SK-N-SH treated with all-trans-retinoic acid at 6 μM for 48 hours (cell line): ENCODE results near the gene ZC3H14.

ENCODE experiments used
- ATAC-seq: fragments of 200-7000 bp; cut with Tn5 transposase; 3 replicates; pipeline ENCODE4 v1.9.1; 2020; ENCODE audit warnings: mild to moderate bottlenecking, moderate library complexity
- ARNTL ChIP-seq: fragments of 450-650 bp; formaldehyde crosslinking; IDR thresholded peaks from 2 replicates; pipeline ENCODE4 v1.5.0; 2020; ENCODE audit warnings: low read depth, mild to moderate bottlenecking, moderate library complexity, borderline replicate concordance
- BACH2 ChIP-seq: fragments of 250-450 bp; sonication (Bioruptor Pico); IDR thresholded peaks from 2 replicates; pipeline ENCODE4 v1.9.0; 2021; ENCODE audit warnings: mild to moderate bottlenecking, borderline replicate concordance
- CREB5 ChIP-seq: fragments of 250-450 bp; sonication (Bioruptor Pico); IDR thresholded peaks from 2 replicates; pipeline ENCODE4 v1.5.1; 2020; ENCODE audit warnings: low read depth, mild to moderate bottlenecking, moderate library complexity
- CSDC2 ChIP-seq: fragments of 250-450 bp; sonication (Bioruptor Pico); IDR thresholded peaks from 2 replicates; pipeline ENCODE4 v1.5.0; 2020; ENCODE audit warnings: mild to moderate bottlenecking, moderate library complexity
- CSRNP3 ChIP-seq: fragments of 250-450 bp; sonication (Bioruptor Pico); IDR thresholded peaks from 2 replicates; pipeline ENCODE4 v1.5.1; 2021; ENCODE audit warnings: mild to moderate bottlenecking, moderate library complexity
- GLIS3 ChIP-seq: fragments of 250-450 bp; sonication (Bioruptor Pico); IDR thresholded peaks from 2 replicates; pipeline ENCODE4 v1.5.0; 2020; ENCODE audit warnings: mild to moderate bottlenecking, moderate library complexity
- ISL1 ChIP-seq: fragments of 250-450 bp; sonication (Bioruptor Pico); IDR thresholded peaks from 2 replicates; pipeline ENCODE4 v2.1.2; 2022; ENCODE audit warnings: mild to moderate bottlenecking, moderate library complexity
- OSR1 ChIP-seq: fragments of 250-450 bp; sonication (Bioruptor Pico); IDR thresholded peaks from 2 replicates; pipeline ENCODE4 v1.8.0; 2022; ENCODE audit warnings: moderate library complexity, mild to moderate bottlenecking, inconsistent platforms
- PATZ1 ChIP-seq: fragments of 250-450 bp; sonication (Bioruptor Pico); IDR thresholded peaks from 2 replicates; pipeline ENCODE4 v1.8.0; 2020; ENCODE audit warnings: mild to moderate bottlenecking, moderate library complexity, borderline replicate concordance
- POU6F1 ChIP-seq: fragments of 250-450 bp; sonication (Bioruptor Pico); IDR thresholded peaks from 2 replicates; pipeline ENCODE4 v1.8.0; 2021; ENCODE audit warnings: low read depth, mild to moderate bottlenecking, moderate library complexity, borderline replicate concordance
- PPARA ChIP-seq: fragments of 250-450 bp; sonication (Bioruptor Pico); IDR thresholded peaks from 2 replicates; pipeline ENCODE4 v1.5.0; 2020; ENCODE audit warnings: mild to moderate bottlenecking, borderline replicate concordance
- RARB ChIP-seq: fragments of 250-450 bp; sonication (Bioruptor Pico); IDR thresholded peaks from 2 replicates; pipeline ENCODE4 v1.8.0; 2021; ENCODE audit warnings: mild to moderate bottlenecking, moderate library complexity
- SNAI2 ChIP-seq: fragments of 250-450 bp; sonication (Bioruptor Pico); IDR thresholded peaks from 2 replicates; pipeline ENCODE4 v1.5.0; 2020; ENCODE audit warnings: mild to moderate bottlenecking, moderate library complexity
- TCF4 ChIP-seq: fragments of 250-450 bp; sonication (Bioruptor Pico); IDR thresholded peaks from 2 replicates; pipeline ENCODE4 v1.8.0; 2021; ENCODE audit warnings: mild to moderate bottlenecking, moderate library complexity, borderline replicate concordance
- TOX ChIP-seq: fragments of 250-450 bp; sonication (Bioruptor Pico); IDR thresholded peaks from 2 replicates; pipeline ENCODE4 v1.8.0; 2021; ENCODE audit warnings: mild to moderate bottlenecking, moderate library complexity, borderline replicate concordance
- TSHZ2 ChIP-seq: fragments of 250-450 bp; sonication (Bioruptor Pico); IDR thresholded peaks from 2 replicates; pipeline ENCODE4 v1.5.0; 2020; ENCODE audit warnings: mild to moderate bottlenecking, moderate library complexity
- ZC3H10 ChIP-seq: fragments of 250-450 bp; sonication (Bioruptor Pico); IDR thresholded peaks from 2 replicates; pipeline ENCODE4 v1.5.1; 2021; ENCODE audit warnings: mild to moderate bottlenecking, moderate library complexity
- ZFP3 ChIP-seq: fragments of 250-450 bp; sonication (Bioruptor Pico); IDR thresholded peaks from 2 replicates; pipeline ENCODE4 v1.5.0; 2020; ENCODE audit warnings: mild to moderate bottlenecking, moderate library complexity
- ZFP30 ChIP-seq: fragments of 450-650 bp; formaldehyde crosslinking; IDR thresholded peaks from 2 replicates; pipeline ENCODE4 v1.5.0; 2022; ENCODE audit warnings: mild to moderate bottlenecking, moderate library complexity
- ZNF8 ChIP-seq: fragments of 450-650 bp; formaldehyde crosslinking; IDR thresholded peaks from 2 replicates; pipeline ENCODE4 v1.5.0; 2020; ENCODE audit warnings: mild to moderate bottlenecking, moderate library complexity

Gene ZC3H14

GRCh38 chr14:88552876-88553275 lies 10.0 kb upstream of the ZC3H14 start:
- TF ChIP-seq OSR1 (no peak), CREB5 (CRISPR knock-in tag) (no peak), TCF4 (no peak), GLIS3 (CRISPR knock-in tag) (no peak), RARB (CRISPR knock-in tag) (no peak), CSRNP3 (CRISPR knock-in tag) (no peak), PATZ1 (CRISPR knock-in tag) (no peak)
- TF ChIP-seq, all 23 proteins: peak for 0
- ATAC-seq, result no peak

- no peak for TF ChIP-seq RARB (CRISPR knock-in tag)
- no peak for TF ChIP-seq ZFP3 (CRISPR knock-in tag)
- TF ChIP-seq TOX (CRISPR knock-in tag), result no peak
- TF ChIP-seq SNAI2, result no peak
- no peak for TF ChIP-seq TSHZ2
- TF ChIP-seq TCF4, result no peak
- TF ChIP-seq ARNTL, result no peak
- TF ChIP-seq PPARA, result no peak
- TF ChIP-seq BACH2 (CRISPR knock-in tag), result no peak
- TF ChIP-seq CREB5 (CRISPR knock-in tag), result no peak
- no peak for TF ChIP-seq POU6F1 (CRISPR knock-in tag)
- no peak for TF ChIP-seq ZC3H10
- no peak for TF ChIP-seq GLIS3 (CRISPR knock-in tag)
- TF ChIP-seq ZNF8 (CRISPR knock-in tag), result no peak
- no peak for TF ChIP-seq ISL1 (CRISPR knock-in tag)
- no peak for TF ChIP-seq OSR1
- no peak for TF ChIP-seq CSDC2 (CRISPR knock-in tag)
- TF ChIP-seq ZFP30, result no peak
- TF ChIP-seq CSRNP3 (CRISPR knock-in tag), result no peak
- ATAC-seq, result no peak
Measured at GRCh38 chr14:88553886-88554456, 8.9 kb upstream of the ZC3H14 start.
